ENCODE data around the gene RALA.

DNA sequence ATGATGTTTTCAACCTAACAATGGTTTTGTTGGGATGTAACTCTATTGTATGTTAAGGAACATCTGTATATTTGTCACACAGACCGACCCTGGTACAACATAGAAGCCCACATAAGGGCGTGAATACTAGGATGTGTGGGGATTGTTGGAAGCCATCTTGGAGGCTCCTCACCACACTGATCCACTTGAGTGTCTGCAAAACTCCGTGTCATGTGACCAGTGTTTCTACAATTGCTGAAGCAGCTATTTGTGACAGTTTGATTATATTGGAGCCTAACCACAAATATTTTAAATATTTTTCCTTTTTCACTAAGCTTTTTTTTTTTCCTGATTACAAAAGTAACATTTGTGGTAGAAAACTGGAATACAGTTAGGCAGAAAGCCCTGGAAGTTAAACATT is 27.9 kb downstream of the RALA start:
- TF ChIP-seq POLR2A (IDR thresholded peaks at IDR 0.05): no peak
- TF ChIP-seq, protein P1, sequence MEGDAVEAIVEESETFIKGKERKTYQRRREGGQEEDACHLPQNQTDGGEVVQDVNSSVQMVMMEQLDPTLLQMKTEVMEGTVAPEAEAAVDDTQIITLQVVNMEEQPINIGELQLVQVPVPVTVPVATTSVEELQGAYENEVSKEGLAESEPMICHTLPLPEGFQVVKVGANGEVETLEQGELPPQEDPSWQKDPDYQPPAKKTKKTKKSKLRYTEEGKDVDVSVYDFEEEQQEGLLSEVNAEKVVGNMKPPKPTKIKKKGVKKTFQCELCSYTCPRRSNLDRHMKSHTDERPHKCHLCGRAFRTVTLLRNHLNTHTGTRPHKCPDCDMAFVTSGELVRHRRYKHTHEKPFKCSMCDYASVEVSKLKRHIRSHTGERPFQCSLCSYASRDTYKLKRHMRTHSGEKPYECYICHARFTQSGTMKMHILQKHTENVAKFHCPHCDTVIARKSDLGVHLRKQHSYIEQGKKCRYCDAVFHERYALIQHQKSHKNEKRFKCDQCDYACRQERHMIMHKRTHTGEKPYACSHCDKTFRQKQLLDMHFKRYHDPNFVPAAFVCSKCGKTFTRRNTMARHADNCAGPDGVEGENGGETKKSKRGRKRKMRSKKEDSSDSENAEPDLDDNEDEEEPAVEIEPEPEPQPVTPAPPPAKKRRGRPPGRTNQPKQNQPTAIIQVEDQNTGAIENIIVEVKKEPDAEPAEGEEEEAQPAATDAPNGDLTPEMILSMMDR (IDR thresholded peaks at IDR 0.05): no peak

Measured in Peyer's patch (tissue), 4 donors.